GM19397 (cell line): ENCODE measurements around the gene MSI2.

Source experiments
- ATAC-seq: cut with Tn5 transposase; IDR thresholded peaks from one replicate; pipeline ENCODE4 v1.9.1; 2021; ENCODE audit warnings: mild to moderate bottlenecking, moderate library complexity; ENCODE audit not compliant: unreplicated experiment

MSI2 gene

DNA sequence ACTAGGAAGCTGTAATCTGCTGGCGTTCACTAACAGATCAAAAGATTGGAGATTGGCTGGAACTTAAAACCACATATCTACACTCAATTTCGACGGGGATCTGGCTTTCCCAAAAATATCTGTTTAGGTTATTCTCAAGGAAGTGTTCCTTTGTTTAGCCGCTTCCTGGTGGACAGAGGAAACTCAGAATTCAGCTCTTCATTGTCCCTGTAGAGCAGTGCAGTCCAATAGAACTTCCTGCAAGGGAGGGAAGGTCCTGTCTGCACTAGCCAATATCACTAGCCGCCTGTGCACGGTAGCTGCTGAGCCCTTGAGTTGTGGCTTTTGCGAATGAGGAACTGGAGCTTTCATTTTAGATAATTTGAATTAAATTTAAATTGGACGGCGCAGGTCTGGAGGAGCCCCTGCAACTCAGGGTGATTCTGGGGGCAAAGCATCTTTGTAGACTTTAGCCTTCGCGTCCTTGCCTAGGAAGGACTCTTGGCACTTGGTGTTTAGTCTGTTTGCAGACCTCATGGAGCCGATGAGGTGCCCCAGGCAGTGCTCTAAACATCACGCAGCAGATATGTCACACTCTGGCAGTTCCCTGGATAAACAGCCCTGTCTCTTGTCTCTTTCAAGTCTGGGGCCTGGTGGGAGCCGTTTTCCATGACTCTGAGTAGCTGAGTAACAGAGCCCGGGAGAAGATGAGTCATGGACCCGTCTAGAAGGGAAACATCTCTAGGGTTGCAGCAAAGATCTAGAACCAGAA is 366.5 kb downstream of the MSI2 start:
- ATAC-seq, result peak; percentile 75

DNA sequence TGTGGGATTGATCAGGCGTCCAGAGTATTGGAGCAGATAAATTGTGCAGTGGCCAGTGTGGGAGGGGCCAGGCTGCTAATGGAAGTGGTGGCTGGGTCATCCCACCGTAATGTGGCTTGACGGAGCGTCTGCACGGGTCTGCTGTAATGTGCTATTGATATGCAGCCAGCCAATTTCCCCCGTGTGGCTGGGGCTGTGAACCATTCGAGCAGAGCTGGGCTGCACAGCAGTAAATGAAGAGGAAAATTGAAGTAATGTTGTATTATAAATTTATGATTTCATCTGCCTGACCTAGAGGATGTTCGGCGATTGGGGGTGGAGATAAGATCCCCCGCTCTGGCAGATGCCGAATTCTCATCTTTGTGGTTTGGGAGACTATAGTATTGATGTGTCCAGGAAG is 367.3 kb downstream of the MSI2 start:
- ATAC-seq, result no peak

DNA sequence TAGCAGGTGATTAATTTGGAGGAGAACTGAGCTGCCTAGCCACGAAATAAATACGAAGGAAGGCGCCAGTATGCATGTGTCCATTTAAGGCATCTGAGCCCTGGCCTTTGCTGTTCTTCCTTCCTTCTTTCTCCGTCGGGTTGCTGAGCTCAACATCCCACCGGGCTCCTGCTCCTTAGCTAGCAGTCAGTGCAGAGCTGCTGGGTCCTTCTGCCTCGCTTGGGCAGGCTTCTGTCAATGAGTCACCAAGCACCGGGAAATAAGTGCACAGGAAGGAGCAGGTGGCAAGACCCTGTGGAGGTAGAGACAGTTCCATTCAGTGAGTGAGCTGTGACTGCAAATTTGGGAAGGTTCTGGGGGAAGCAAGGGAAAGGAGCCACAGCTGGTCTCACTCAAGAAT is 368.1 kb downstream of the MSI2 start:
- no peak for ATAC-seq

DNA sequence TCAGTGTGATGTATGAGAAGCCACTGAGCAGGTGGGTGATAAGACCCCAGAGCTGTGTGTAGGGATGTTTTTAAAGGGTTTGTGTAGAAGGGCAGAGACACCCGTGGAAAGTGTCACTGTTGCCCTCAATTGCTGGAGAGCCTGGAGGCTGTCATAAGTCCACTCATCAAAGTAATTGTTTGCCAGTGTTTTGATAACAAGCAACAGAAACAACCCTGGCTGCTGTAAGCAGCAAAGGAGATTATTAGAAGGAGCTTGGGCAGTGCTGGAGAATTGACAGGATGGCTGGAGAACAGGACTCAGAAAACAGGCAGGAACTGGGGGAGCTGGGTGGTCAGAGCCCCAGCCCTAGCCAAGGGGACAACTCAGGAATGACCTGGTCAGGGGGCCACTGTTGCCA is 369.2 kb downstream of the MSI2 start:
- ATAC-seq, result no peak

DNA sequence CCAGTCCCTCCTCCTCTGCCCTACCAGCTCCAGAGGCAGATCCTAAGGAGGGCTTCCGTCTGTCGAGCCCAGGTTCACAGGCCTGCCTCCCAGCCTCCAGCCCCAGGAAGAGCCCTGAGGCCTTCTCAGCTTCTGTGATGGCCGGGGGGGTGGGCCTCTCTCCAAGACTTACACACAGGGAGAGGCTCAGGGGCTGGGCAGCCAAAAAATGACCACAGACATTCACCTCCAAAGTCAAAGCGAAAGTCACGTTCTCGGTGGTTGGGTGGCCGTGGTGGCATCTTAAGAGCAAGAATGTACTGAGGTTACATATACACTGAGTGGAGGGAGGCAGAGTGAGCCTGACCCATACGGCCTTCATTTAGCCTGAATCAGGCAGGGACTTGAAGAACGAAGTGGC is 369.6 kb downstream of the MSI2 start:
- no peak for ATAC-seq

DNA sequence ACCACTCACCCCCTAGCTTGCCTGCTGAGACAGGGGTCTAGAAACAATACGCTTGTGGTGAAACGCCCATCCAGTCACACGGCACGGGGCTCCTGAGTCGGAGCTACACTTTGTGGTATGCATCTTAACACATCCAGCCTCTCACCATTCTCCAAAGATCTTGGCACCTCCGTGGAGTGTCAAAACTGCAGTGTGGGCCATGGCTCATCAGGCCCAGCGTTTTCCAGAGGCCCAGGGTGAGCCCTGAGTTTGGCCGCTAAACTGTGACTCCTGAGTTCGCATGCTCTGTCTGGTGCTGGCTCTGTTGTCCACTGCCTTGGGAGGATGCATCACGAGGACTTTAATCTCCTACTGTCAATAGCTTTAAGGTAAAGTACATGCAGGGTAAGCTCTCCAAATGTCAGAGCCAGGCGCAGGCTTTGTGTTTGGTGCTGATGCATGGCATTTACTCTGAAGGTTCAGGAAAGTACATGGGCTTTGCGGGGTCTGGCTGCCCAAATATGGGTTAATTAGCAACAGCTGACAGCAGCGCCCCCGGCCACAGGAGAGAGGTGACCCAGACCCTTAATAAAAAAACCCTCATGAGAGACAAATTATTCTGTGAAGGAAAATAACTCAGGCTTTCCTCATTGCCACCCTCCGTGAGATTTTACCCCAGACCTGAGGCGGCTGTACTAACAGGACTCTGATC is 370.3 kb downstream of the MSI2 start:
- no peak for ATAC-seq

DNA sequence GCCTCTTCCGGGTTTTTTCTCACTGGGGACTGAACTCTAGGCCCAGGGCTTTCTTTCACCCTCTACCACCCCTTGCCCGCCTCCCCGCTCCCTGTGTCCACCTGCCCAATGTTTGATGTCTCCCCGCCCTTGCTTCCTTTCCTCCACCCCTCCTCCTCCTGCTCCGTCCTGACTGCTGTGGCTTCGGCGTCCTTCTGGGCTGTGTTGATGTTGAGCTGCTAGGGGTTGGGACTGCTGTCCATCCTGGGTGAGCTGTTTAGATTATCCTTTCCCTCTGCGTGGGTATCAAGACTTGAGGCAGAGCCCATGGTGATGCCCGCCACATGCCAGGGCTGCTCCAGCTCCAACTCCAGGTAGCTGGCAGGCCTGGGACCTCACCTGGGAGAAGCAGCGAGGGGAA is 371.3 kb downstream of the MSI2 start:
- no peak for ATAC-seq

DNA sequence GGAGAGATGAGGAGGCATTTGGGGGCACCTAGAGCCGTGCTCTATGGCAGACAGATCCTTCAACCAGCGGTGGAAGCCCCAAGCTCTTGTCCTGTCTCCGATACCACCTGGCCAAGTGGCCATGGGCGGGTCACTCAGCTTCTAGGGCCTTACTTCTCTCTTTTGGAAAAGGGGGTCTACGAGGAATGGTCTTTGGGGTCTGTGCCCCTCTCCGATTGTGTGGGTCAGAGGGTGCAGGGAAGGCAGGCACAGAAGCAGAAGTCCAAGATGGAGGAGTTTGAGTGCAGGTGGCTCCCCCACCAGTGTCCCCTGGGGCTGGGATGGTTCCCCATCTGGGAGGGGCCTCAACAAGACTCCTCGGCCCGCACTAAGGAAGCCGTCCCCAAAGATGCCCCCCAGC is 372.1 kb downstream of the MSI2 start:
- ATAC-seq, result no peak

DNA sequence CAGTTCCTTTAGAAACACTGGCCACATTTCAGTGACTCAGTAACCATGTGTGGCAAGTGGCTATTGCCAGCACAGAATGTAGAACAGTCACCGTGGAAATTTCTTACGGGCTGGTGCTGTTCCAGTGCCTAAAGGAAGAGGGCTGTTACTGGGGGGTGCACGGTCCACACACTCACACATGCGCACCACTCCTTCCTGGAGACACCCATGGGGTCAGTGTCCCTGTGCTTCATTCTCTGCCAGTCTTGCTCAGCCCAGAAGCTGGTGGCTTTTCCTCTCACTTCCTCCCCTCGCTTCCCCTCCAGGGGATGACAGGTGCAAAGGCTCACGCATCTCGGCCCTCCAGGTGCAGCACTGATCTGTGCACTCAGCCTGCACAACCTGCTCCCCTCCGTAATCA is 373.1 kb downstream of the MSI2 start:
- peak; percentile 83 for ATAC-seq

DNA sequence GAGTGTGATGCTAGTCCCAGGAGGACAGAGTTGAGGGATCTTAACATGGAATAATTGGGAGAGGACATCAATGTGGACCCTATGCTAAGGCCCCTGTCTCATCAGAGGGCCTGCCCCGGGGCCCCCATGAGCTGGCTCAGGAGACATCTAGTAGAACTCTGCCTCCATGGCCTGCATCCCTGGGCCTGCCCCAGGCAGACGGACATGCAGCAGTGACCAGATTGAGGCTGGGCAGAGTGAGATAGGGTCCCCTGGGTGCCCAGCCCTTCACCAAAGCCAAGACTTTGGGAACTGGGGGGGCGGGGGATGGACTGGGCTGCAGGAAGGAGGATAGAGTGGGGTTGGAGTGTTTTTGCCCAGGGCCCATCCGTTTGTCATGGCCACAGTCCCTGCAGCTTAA is 373.6 kb downstream of the MSI2 start:
- ATAC-seq, result peak; percentile 7

DNA sequence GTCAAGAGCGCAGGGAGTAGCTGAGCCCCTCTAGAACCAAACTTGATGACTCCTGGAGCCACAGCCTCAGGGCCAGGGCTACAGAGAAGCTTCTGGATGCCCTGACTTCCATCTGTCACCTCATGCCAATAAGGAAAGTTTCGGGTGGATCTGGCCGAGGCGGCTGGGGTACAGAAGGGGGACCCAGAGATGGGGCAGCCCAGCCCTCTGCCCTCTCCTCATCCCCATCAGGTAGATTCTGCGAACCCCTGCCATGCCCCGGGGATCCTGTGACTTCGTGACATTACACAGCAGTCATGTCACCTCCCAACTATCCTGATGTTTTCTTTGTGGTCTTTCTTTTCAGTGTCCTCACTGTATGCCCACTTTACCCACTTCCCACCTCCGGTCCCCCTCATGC is 374.4 kb downstream of the MSI2 start:
- ATAC-seq, result no peak

DNA sequence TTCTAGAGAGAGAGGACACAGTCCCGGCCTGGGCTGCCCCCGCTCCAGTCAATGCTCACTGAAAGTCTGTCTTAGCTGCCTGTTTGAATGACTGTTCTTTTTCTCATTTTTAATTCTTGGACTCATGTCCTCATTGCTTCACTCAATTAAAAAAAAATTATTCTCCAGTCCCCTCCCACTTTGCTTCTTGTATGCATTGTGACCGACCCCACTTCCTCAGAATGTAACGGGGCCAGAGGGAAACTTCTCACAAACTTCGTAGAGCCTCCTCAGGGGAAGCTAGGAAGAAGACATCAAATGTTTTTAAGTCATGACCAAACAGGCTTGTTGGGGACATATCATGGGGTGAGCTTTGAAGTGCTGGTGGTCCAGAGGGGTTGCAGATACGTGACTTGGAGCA is 375.5 kb downstream of the MSI2 start:
- ATAC-seq, result no peak

DNA sequence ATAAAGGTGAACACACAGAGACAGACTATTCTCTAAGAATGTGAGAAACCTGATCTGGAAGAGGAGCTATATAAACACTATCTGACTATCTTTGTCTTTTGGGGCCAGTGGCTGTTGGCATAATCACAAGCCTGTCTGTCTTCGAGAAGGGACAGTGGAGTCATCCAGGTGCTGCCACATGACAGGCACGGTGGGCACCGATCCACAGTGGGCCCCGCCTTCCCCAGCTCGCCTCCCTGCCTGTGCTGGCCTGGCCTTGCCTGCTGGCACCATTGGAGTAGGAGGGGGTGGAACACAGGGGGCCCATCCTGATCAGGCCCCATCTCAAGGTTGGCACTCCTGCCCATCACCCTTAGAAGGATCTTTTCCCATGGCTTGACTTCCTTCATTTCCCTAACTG is 376.0 kb downstream of the MSI2 start:
- ATAC-seq, result no peak

DNA sequence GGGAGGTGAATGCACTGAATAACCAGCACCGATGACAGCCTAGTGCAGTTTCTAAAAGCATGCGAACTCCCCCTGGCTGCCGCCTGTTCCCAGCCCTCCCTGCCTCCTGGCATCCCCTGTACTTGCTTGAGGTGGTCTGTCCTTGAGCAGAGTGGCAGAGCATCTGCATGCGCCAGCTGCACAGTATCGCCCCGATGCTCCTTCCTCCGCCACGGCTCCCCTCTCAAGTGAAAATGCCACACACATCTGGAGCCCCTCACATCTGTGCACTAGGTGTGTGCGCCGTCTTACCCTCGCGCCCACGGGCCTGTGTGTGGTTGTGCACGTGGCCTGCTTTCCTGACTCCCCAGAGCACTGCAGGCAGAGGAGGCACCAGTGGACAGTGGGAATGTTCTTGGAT is 376.9 kb downstream of the MSI2 start:
- no peak for ATAC-seq

DNA sequence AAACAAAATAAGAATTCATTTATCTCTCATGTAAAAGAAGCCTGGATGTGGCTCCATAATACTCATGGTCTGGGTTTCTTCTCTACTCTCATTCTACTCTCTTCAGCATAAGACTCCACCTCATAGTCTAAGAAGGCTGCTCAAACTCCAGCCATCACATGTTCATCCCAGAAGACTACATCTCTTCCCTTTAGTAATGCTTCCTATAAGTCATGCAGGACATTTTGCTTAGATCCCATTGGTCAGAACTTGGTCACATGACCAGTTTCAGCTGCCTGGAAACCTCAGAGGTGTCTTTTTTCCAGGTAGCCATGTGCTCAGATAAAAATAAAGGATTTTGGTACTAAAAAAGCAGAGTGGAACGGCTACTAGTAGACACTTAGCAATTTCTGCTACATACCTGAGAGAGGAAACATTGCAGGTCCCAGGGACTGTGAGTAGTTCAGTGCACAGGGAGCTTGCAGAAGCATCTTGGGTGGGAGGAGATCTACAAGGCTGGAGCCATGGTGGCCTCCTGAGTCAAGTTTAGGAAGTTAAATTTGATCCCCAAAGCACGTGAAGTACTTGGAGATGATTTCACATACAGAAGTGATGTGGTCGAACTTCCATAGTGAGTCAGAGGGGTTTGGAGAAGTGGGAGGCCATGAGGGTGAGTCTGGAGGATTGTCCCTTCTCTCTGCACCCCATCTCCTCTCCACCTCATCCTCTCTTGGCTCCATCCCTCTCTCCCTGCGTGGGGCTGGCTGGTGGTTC is 378.6 kb downstream of the MSI2 start:
- no peak for ATAC-seq

DNA sequence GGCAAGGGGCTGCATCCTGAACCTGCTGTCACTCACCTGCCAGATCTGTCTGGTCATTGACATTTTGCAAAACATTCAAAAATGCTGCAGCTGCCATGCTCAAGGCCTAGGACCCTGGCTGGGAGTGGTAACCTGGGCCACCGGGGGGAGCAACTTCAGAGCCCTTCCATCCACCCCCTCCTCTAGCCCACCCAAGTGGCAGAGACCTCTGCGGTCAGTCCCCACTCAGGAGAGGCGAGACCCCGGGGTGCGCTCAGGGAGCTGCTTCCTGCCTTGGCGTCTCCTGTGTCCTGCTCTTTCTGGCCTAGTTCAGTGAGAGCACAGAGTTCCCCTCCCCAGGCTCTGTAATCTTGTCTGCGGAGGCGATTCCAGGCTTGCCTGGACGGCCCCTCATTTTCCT is 380.0 kb downstream of the MSI2 start:
- ATAC-seq, result no peak

DNA sequence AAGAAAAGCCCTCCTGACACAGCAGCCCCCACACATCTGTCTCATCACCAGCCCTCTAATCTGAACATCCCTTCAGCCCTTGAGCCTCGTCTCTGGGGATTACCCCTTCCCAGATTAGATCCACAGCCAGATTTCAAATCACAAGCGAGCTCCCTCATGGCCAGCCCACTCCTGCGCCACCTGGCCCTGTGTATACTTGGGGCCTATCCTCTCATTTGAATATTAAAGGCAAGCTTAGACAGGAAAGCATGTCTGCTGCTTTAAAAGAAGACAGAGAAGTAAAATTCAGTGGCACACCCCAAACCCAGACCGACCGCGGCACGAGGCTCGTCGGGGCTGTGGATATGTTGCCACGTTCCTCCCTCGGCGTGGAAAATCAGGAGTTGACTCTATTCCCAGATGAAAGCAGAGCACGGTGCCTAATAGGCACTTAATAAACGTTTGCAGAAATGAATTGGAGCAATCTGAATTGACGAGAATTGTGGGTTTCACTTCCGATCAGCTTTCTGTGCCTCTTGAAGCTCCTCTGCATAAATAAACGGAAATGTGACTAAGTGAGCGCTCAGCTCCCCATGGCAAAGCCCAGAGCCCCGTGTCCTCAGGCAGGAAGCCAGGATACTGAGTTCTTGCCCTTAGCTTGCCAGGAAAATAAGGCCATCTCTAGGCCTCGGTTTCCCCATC is 380.8 kb downstream of the MSI2 start:
- no peak for ATAC-seq

DNA sequence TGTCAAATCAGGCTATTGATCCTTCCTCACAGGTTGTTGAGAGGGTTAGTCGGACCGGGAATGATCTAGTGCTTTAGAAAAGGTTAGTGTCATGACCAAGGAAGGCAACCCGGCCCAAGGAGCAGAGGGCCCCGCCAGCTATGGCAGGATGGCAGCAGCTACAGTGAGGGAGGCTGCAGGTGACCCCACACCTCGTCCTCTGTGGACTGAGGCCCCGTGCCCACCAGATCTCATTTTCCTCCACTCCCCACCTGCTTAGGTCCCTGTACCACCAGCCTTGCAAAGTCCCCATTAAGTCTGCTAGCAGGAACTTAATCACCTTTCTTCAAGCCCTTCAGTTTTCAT is 381.3 kb downstream of the MSI2 start:
- no peak for ATAC-seq

DNA sequence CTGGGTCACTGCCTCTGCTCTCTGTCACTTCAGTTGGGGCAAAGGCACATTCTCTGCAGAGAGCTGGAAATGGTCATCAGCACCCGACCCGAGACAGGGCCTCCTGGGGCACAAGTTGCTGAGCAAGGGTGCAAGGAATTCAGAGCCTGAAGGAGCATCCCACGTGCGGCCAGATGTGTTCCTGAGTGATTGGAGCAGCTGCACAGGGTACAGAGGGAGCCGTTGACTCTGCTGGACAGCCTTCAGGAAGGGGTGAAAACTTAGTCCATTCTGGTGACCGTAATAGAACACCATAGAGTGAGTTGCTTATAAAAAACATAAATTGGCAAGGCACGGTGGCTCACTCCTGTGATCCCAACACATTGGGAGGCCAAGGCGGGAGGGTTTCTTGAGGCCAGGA is 382.0 kb downstream of the MSI2 start:
- ATAC-seq, result no peak

DNA sequence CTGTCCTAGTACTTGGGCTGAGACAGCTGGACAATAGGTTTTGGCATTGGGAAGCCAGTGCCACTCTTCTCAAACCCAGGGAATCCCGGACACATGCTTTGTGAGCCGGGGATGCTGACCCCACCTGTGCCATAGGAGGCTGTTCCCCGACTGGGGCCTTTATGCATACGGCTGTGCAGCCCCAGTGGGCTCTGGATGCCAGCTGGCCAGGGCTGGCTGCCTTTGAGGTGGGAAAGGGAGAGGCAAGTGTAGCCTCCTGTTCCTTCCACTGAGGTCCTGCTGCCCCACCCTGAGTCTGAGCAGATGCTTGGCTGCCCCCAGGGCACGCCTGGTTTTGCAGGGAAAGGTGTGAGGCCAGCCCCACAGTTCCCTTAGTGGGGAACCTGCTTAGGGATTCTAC is 383.1 kb downstream of the MSI2 start:
- ATAC-seq, result no peak

DNA sequence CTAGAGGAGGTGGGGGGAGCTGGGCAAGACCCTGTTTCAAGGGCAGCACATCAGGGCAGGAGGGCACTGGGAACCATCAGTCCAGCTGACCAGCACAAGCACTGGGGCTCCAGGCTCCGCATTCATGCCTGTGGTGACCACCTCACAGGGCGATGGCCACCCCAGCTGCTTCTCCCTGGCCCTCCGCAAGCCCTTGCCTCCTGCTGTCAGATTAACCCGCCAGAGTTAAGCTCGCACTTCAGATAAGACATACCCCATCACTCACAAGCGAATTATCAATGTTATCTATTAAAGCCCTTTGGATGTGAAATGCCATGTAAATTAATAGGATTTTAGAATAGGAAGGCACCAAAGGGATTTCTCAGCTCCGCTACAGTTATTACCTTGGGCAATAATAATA is 383.8 kb downstream of the MSI2 start:
- no peak for ATAC-seq

DNA sequence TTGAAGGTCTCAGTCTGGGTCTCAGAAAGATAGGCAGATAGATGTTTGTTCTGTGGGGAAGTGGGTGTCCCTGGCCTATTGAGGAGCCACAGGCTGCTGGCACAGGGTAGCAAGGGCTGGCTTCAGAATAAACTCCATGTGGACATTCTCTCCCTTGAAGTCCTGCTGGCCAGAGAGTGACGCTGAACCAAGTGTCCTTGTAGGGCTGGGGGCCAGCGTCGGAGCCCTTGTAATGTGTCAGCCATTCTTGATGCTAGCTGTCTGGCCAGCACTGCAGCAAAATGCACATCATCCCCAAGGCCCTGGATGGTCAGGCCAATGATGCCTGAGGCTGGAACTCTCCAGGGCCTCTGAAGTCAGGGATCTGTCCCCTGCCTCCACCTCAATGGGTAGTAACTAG is 385.4 kb downstream of the MSI2 start:
- no peak for ATAC-seq
